ENCODE data around the gene LEFTY2. TPM values are rescaled to one million over a fixed set of nuclear protein-coding genes. Genes with fewer than 3 reads are reported as not detected.
"Not testable (repeated sequence)": the region's sequence is repeated elsewhere in the genome, so short reads cannot be mapped to it uniquely, and the experiment has no call there.

The LEFTY2 gene
- total RNA-seq, 1 donor from 2014 or later, result not detected

GRCh38 chr1:225933072-225933471 is 7.9 kb downstream of the LEFTY2 start:
- TF ChIP-seq CTCF (IDR thresholded peaks at IDR 0.05; ENCODE audit: insufficient read depth, low read length, severe bottlenecking), result no peak
- H3K4me3 ChIP-seq (ENCODE audit: low read depth, low read length), result no peak overlapping the region
- no peak for FAIRE-seq
- no peaks in the 10 kb centered on the region for H3K36me3 ChIP-seq (ENCODE audit: control insufficient read depth, insufficient read depth, low read length)
- no peaks in the 10 kb centered on the region for H3K27me3 ChIP-seq (ENCODE audit: control insufficient read depth, insufficient read depth, low read length)
- peak; percentile 86 for DNase-seq (ENCODE audit: low read depth)

DNA sequence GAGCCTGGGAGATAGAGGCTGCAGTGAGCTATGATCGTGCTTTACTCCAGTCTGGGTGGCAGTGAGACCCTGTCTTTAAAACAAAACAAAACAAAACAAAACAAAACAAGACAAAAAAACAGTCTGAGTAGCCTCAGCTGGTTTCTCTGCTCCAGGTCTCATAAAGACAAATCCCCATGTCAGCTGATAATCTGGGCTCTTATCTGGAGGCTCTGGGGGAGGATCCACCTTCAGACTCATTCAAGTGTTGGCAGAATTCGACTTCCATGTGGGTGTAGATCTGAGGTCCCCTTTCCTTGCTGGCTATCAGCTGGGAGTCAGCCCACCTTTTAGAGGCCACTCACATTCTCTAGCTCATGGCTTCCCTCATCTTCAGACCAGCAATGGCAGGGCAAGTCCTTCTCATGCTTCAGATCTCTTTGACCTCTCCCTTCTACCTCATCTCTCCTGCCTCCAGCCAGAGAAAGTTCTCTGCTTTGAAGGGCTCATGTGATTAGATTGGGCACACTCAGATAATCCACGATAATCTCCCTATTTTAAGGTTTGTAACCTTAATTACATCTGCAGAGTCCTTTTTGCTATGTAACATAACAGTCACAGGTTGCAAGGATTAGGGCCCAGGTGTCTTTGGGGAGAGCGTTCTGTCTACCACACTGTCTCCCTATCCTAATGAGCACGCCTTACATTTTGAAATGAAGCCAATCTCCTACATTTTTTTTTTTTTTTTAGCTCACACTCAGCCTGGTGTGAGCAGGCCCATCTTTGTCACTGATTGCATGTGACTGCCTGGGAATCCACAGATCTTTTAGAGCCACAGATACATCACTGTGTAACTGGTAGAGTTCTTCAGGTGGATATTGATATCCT is 9.5 kb downstream of the LEFTY2 start:
- Histone ChIP-seq H3K4me3 (ENCODE audit: low read depth, low read length) (no peak overlapping the region), H3K27me3 (ENCODE audit: control insufficient read depth, insufficient read depth, low read length) (no peaks in the 10 kb centered on the region), H3K36me3 (ENCODE audit: control insufficient read depth, insufficient read depth, low read length) (no peaks in the 10 kb centered on the region)
- DNase-seq (ENCODE audit: low read depth) (no peak), FAIRE-seq (no peak)
- no peak for TF ChIP-seq CTCF (IDR thresholded peaks at IDR 0.05; ENCODE audit: insufficient read depth, low read length, severe bottlenecking)

GRCh38 chr1:225930566-225930965 is 10.5 kb downstream of the LEFTY2 start:
- DNase-seq (ENCODE audit: low read depth) (no peak), FAIRE-seq (no peak)
- Histone ChIP-seq H3K27me3 (ENCODE audit: control insufficient read depth, insufficient read depth, low read length) (no peaks in the 10 kb centered on the region), H3K4me3 (ENCODE audit: low read depth, low read length) (no peak overlapping the region), H3K36me3 (ENCODE audit: control insufficient read depth, insufficient read depth, low read length) (no peaks in the 10 kb centered on the region)
- no peak for TF ChIP-seq CTCF (IDR thresholded peaks at IDR 0.05; ENCODE audit: insufficient read depth, low read length, severe bottlenecking)

DNA sequence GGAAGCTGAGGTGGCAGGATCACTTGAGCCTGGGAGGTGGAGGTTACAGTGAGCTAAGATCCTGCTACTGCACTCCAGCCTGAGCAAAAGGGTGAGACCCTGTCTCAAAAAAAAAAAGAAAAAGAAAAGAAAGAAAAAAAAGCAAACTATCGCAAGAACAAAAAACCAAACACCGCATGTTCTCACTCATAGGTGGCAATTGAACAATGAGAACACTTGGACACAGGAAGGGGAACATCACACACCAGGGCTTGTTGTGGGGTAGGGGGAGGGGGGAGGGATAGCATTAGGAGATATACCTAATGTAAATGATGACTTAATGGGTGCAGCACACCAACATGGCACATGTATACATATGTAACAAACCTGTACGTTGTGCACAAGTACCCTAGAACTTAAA is 11.6 kb downstream of the LEFTY2 start:
- not testable (repeated sequence) for FAIRE-seq; H3K4me3 ChIP-seq (ENCODE audit: low read depth, low read length); DNase-seq (ENCODE audit: low read depth); H3K36me3 ChIP-seq (ENCODE audit: control insufficient read depth, insufficient read depth, low read length); H3K27me3 ChIP-seq (ENCODE audit: control insufficient read depth, insufficient read depth, low read length)

GRCh38 chr1:225928186-225929175 is 12.5 kb downstream of the LEFTY2 start:
- DNase-seq (ENCODE audit: low read depth) (no peak), FAIRE-seq (no peak)
- no peaks in the 10 kb centered on the region for H3K27me3 ChIP-seq (ENCODE audit: control insufficient read depth, insufficient read depth, low read length)
- H3K4me3 ChIP-seq (ENCODE audit: low read depth, low read length), result no peak overlapping the region
- H3K36me3 ChIP-seq (ENCODE audit: control insufficient read depth, insufficient read depth, low read length), result no peaks in the 10 kb centered on the region
- TF ChIP-seq CTCF (IDR thresholded peaks at IDR 0.05; ENCODE audit: insufficient read depth, low read length, severe bottlenecking), result no peak

GRCh38 chr1:225926551-225927113 is 14.4 kb downstream of the LEFTY2 start:
- H3K27me3 ChIP-seq (ENCODE audit: control insufficient read depth, insufficient read depth, low read length), result no peaks in the 10 kb centered on the region
- H3K4me3 ChIP-seq (ENCODE audit: low read depth, low read length), result no peak overlapping the region
- no peak for TF ChIP-seq CTCF (IDR thresholded peaks at IDR 0.05; ENCODE audit: insufficient read depth, low read length, severe bottlenecking)
- H3K36me3 ChIP-seq (ENCODE audit: control insufficient read depth, insufficient read depth, low read length), result peaks cover 5% of the 10 kb centered on the region
- FAIRE-seq (no peak), DNase-seq (ENCODE audit: low read depth) (no peak)

Measured in bronchial epithelial cell (primary cell).